ENCODE measurements around the gene GSC. TPM values are rescaled to one million over a fixed set of nuclear protein-coding genes. Genes with fewer than 3 reads are reported as not detected.

Gene GSC
- total RNA-seq, 1 experiment from 2014 or later = not detected

GRCh38 chr14:94722397-94722796 lies 47.5 kb downstream of the GSC start:
- H3K27ac Mint-ChIP-seq = no peak overlapping the region
- no peaks in the 10 kb centered on the region for H3K36me3 Mint-ChIP-seq (ENCODE audit: insufficient read depth in 1 of 3, low read depth in 3 of 3)

More at GRCh38 chr14:94722397-94722796, 47.5 kb downstream of the GSC start:
- Histone ChIP-seq H3K23me2 (ENCODE audit: insufficient read length, low read depth, low read length, poor library complexity, severe bottlenecking) (no peaks in the 10 kb centered on the region), H3K79me2 (ENCODE audit: insufficient read depth, low read length) (no peaks in the 10 kb centered on the region), H3K18ac (ENCODE audit: insufficient read length, low read depth, low read length) (no peak overlapping the region), H2BK20ac (ENCODE audit: low read depth, low read length, poor library complexity, severe bottlenecking) (no peak overlapping the region), H4K5ac (ENCODE audit: insufficient read length, low read depth, low read length) (no peak overlapping the region), H3K27me3 (ENCODE audit: insufficient read depth, low read length) (no peaks in the 10 kb centered on the region; the same call in 1 of the 2 replicates), H3K14ac (ENCODE audit: insufficient read depth, low read length) (no peak overlapping the region), H2AK5ac (ENCODE audit: insufficient read length, low read length) (no peak overlapping the region), H3K4ac (ENCODE audit: low read depth, low read length) (no peak overlapping the region), H4K20me1 (ENCODE audit: control insufficient read depth, insufficient read depth, insufficient read length) (no peaks in the 10 kb centered on the region), H3K56ac (ENCODE audit: insufficient read length, low read depth, low read length) (no peak overlapping the region), H2BK120ac (ENCODE audit: low read depth, low read length, poor library complexity, severe bottlenecking) (no peak overlapping the region), H2BK12ac (ENCODE audit: insufficient read length, low read depth, low read length) (no peak overlapping the region), H4K8ac (replicated peaks; ENCODE audit: insufficient read length, low read depth, low read length) (no peak overlapping the region), H2AFZ (ENCODE audit: low read length) (no peak overlapping the region), H3K9ac (ENCODE audit: extremely low read depth, insufficient read length, low read length) (no peak overlapping the region), H3K4me1 (ENCODE audit: insufficient read depth, low read length) (no peaks in the 10 kb centered on the region), H3K9me3 (ENCODE audit: control insufficient read depth, low read depth, low read length) (no peaks in the 10 kb centered on the region), H3T11ph (ENCODE audit: low read length) (no peak overlapping the region), H3K79me1 (ENCODE audit: insufficient read depth, low read depth, low read length, poor library complexity, severe bottlenecking) (no peaks in the 10 kb centered on the region), H2BK5ac (ENCODE audit: insufficient read length, low read length) (no peak overlapping the region), H2BK15ac (ENCODE audit: low read depth, low read length) (no peak overlapping the region), H3K27ac (ENCODE audit: insufficient read length, low read depth, low read length) (no peak overlapping the region), H4K91ac (ENCODE audit: insufficient read length, low read depth, low read length) (no peak overlapping the region), H3K4me2 (ENCODE audit: insufficient read depth, insufficient read length, low read length) (no peak overlapping the region), H3K23ac (ENCODE audit: insufficient read length, low read depth, low read length) (no peak overlapping the region)
- WGBS (ENCODE audit: extremely low coverage, insufficient read length, low lambda C conversion rate) = no CpG with 5 or more reads among the region's 4 CpGs
- Mint-ChIP-seq H3K4me3 (no peak overlapping the region), H3K27me3 (ENCODE audit: low read depth) (peaks cover 4% of the 10 kb centered on the region), H3K4me1 (no peaks in the 10 kb centered on the region), H3K9me3 (no peaks in the 10 kb centered on the region; a peak in 1 of 5 replicates)
- no peak for DNase-seq
- TF ChIP-seq, protein P1, sequence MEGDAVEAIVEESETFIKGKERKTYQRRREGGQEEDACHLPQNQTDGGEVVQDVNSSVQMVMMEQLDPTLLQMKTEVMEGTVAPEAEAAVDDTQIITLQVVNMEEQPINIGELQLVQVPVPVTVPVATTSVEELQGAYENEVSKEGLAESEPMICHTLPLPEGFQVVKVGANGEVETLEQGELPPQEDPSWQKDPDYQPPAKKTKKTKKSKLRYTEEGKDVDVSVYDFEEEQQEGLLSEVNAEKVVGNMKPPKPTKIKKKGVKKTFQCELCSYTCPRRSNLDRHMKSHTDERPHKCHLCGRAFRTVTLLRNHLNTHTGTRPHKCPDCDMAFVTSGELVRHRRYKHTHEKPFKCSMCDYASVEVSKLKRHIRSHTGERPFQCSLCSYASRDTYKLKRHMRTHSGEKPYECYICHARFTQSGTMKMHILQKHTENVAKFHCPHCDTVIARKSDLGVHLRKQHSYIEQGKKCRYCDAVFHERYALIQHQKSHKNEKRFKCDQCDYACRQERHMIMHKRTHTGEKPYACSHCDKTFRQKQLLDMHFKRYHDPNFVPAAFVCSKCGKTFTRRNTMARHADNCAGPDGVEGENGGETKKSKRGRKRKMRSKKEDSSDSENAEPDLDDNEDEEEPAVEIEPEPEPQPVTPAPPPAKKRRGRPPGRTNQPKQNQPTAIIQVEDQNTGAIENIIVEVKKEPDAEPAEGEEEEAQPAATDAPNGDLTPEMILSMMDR (conservative IDR thresholded peaks at IDR 0.05) = no peak

Other genes with a start within 250 kb of the GSC start
- gene SERPINA4, start 208.7 kb downstream of the GSC start, total RNA-seq (2021) = not detected in 2 replicates
- gene SERPINA5, start 188.7 kb downstream of the GSC start, total RNA-seq (2021) = 1.1 and 1.2 TPM in 2 replicates
- not detected in 2 replicates for gene SERPINA3, start 157.7 kb downstream of the GSC start, total RNA-seq (2021)

Data from H9 (cell line).